ENCODE measurements around the gene SMYD3.
A peak's percentile ranks its signal among the peaks of the same experiment; 100 is the strongest.

SMYD3 gene

GRCh38 chr1:246265481-246265880, 241.6 kb downstream of the SMYD3 start:
- no peak for DNase-seq

- DNase-seq = no peak
Measured at GRCh38 chr1:246262281-246262680, 244.8 kb downstream of the SMYD3 start.

- DNase-seq = no peak
Measured at GRCh38 chr1:246261639-246262038, 245.4 kb downstream of the SMYD3 start.

GRCh38 chr1:246258250-246258649, 248.8 kb downstream of the SMYD3 start:
- no peak for DNase-seq

GRCh38 chr1:246255773-246256172, 251.3 kb downstream of the SMYD3 start:
- DNase-seq = no peak

DNA sequence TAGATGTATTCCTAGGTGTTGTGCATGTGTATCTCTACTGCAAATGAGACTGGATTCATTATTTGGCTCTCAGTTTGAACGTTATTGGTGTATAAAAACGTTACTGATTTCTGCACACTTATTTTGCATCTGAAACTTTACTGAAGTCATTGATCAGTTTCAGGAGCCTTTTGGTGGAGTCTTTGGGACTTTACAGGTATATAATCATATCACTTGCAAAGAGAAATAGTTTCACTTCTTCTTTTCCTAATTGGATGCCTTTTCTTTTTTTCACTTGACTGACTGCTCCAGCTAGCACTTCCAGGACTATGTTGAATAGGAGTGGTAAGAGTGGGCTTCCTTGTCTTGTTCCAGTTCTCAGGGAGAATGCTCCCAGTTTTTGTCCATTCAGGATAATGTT, 252.2 kb downstream of the SMYD3 start:
- DNase-seq = no peak

- DNase-seq = no peak
Measured at GRCh38 chr1:246246430-246246829, 260.6 kb downstream of the SMYD3 start.

- no peak for DNase-seq
Measured at GRCh38 chr1:246245541-246245940, 261.5 kb downstream of the SMYD3 start.

- DNase-seq = no peak
Measured at GRCh38 chr1:246232126-246232525, 275.0 kb downstream of the SMYD3 start.

DNA sequence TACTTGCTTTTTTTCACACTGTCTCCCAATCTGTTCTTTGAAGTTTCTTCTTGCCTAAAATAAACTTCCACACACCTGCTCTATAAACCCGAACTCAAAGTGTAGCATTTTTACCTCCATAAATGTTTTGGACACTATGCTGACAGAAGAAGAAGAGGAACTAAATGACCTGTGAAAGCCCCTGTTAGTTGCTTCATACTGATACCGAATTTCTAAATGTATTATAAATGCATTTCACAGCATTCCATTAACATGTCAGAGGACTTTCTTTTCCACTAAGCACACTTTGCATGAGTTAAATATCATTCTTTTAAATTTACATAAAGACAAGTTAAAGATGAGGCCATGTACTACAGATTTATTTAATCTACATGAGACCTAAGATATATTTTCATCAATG, 281.0 kb downstream of the SMYD3 start:
- DNase-seq = no peak

- no peak for DNase-seq
Measured at GRCh38 chr1:246221485-246222255, 285.4 kb downstream of the SMYD3 start.

DNA sequence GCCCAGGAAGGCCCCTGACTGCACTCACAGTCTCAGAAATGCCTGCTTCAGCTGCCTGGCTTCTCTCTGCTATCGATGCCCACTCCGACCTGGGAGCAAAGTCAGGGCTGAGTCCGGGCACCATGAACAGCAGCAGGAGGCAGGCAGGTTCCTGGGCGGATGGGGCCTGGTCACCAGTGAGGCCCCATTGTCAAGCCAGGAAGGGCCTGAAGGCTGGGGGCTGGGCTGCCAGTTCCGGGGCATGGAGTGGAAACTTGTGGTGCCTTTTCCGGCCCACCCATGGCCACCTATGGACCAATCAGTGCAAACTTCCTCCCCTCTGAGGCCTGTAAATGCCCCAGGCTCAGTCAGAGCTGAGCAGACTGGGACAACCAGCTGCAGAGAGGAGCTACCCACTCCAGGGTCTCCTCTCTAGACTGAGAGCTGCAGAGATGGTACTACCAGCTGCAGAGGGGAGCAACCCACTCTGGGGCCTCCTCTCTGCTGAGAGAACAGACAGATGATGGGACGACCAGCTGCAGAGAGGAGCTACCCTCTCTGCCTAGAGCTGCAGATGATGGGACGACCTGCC, 286.5 kb downstream of the SMYD3 start:
- no peak for DNase-seq

DNA sequence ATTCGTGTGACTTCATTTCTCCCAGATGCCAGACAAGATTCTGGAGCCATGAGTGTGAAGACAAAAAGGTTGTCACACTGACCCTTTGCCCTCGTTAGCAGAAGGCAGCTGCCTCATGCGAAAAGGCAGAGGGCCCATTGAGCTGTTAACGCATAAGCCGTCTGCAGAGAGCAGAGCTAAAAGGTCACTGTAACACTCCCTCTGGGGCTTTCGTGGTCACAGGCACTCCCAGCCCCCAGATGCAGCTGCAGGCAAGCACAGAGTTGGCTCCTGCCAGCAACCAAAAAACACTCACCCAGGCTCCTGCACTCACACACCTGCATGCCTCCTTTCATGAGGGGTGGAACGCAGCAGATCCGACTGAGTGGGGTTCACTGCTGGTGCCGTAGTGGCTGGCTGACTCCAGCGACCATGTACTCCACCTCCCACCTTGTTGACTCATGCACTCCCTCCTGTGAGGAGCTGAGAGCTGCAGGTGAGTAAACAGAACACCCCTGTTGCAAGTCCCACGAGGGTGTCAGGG, 287.5 kb downstream of the SMYD3 start:
- no peak for DNase-seq

DNA sequence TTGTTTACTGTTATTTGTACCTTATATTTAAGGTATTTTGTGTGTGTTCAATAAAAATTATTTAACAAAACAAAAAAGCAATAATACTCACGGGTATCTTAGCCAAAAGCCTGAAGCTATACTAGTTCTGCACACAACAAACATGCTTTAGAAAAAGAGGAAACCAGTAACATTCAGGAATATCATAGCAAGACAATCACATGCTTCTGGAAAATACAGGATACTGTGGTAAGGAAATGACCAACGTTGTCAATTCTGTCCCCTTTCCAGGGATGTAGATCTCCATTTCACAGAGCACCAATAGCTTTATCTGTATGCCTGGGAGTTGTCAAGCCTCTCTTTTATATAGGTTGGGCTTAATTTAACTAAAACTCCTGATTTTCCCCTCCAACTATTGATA, 288.4 kb downstream of the SMYD3 start:
- no peak for DNase-seq

DNA sequence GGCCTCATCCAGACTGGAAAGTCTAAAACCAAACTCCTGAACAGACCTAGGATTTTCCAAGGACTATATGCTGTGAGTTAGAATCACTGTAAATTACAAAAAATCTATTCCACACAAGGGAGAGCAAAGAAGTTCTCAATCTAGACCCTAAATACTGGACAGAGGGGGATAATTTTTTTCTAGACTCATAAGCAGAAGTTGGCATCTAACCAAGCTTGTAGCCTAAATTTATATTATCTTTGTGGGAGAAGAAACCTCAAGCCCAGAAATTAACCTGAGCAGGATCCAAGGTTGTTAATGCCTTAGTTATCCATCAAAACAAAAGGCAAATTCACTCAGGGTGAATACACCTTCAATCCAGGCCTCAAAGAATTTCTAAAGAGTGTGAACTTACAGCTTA, 290.2 kb downstream of the SMYD3 start:
- no peak for DNase-seq

GRCh38 chr1:246215510-246215903, 291.6 kb downstream of the SMYD3 start:
- DNase-seq = no peak

DNA sequence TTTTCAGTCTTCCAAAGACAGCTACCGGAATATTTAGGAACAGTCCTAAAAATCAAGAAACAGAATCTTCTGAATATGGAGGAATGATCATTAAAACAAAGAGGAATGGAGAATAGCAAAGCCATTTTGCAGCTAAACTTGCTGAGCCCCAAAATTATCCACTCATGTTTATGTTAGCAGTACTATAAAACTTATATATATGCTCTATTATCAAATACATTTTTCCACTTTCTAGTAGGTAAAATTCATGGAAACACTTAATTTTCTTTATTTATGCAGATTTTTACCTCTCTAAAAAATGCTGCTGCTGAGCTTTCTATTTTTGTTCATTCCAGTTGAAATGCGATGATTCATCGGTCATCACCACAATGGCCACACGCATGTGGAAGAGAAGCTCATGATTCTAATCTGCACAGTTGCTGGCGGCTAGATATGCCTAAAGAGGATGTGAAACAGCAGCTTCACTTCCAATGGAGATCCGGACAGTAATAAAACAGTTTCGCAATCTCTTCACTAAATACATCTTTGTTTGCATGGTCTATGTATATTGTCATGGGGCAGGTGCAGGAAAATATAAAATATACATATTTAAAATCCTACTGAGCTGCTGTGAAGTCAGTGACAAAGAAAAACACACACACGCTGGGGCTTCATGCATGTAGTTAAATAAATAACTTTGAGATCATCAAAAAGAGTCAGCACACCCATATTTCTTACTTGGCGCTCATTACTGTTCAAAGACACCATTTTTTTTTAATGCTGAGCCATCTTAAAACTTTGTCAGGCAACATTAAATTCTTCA, 292.2 kb downstream of the SMYD3 start:
- DNase-seq = peak; percentile 12

GRCh38 chr1:246213947-246214346, 293.1 kb downstream of the SMYD3 start:
- DNase-seq = no peak

GRCh38 chr1:246213502-246213901, 293.6 kb downstream of the SMYD3 start:
- no peak for DNase-seq

GRCh38 chr1:246213036-246213435, 294.0 kb downstream of the SMYD3 start:
- no peak for DNase-seq

DNA sequence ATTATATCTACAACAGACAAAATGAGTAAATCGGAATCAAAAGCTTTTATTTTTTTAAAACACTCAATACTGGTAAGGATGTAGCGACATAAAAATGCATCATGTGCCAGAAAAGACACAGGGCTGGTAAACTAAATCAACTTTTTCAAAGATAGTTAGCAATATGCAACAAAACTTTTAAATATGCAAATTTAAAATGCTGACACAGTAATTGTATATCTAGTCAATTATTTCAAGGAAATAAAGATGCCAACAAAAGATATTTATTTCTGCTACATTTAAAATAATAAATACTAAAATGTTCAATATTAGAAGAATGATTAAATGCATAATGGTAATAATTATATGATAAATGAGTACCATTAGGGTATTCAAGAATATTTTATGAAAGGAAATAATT, 295.1 kb downstream of the SMYD3 start:
- no peak for DNase-seq

GRCh38 chr1:246210756-246211155, 296.3 kb downstream of the SMYD3 start:
- DNase-seq = no peak

DNA sequence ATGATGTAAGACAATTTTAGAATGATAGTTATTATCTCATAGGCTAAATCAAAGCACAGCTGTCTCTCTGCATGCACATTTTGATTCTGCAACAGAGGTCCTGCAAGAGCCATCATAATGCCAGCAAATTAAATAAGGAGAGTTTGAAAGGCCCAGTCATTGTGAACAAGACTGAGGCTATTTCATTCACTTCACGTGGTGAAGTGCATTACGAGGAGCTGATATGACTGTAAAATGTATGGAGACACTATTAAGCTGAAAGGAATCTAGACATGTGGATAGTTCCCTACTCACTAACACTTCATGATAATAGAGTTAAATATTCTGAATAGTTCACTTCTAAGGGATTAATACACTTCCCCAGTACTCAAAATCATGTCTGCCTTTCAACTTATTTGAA, 299.0 kb downstream of the SMYD3 start:
- DNase-seq = no peak

- no peak for DNase-seq
Measured at GRCh38 chr1:246203180-246203579, 303.9 kb downstream of the SMYD3 start.
